ENCODE measurements around the gene RBM47.

- TF ChIP-seq CTCF (conservative IDR thresholded peaks at IDR 0.05; ENCODE audit: low read length) (no peak), EZH2phosphoT487 (IDR thresholded peaks at IDR 0.05; ENCODE audit: borderline replicate concordance) (no peak)
Measured at GRCh38 chr4:40409835-40410234, 219.8 kb downstream of the RBM47 start.

Data from Loucy (cell line).